ENCODE data around the gene MACROH2A1.

MACROH2A1 gene

DNA sequence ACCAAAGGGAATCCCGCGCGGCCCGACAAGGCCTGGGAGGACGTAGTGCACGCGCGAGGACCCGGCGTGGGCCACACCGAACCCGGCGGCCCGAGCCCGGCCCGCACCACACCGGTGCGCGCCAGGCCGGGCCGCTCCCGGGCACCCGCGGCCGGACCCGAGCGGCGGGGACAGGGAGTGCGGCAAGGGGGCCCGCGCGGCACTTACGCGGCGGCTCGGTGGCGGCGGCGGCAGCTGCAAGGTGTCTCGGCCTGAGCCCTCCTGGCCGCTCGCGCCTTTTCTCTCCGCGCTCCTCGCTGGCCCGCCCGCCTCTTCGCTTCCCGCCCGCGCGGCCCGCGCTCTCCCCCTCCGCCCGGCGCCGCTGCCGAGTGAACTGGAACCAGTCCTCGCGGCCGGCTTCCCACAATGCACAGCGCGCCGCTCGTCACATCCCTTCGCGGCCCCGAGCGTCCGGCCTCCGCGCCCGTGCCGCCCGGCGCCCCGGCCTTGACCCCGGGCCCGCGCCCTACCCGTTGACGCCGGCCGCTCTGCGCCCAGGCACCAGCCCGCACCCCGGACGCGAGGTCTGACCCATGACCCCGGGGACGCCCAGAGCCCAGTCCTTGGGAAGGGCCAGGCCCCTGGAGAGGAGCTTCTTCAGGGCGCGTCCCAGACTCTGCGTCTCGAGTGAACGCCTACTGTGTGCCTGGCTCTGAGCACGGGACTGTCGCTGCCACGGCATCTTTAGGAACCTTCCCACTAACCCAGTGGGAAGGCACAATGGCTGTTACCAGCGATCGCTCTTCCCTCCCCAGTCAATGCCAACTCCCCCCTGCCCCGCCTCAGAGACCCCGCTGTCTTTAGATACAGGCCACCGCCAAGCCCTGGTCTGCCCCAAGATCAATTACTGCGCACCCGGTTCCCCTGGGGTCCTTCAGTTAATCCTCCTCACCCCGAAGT is at the start of gene MACROH2A1:
Gene MACROH2A1 (minus strand): TSS at position 377 of the 939 bp plus-strand sequence. CDS start 10,138 bp downstream, outside the sequence.
- in situ Hi-C loops (cut with MboI; ENCODE audit: low sequenced_read_pairs) = no loop called here

DNA sequence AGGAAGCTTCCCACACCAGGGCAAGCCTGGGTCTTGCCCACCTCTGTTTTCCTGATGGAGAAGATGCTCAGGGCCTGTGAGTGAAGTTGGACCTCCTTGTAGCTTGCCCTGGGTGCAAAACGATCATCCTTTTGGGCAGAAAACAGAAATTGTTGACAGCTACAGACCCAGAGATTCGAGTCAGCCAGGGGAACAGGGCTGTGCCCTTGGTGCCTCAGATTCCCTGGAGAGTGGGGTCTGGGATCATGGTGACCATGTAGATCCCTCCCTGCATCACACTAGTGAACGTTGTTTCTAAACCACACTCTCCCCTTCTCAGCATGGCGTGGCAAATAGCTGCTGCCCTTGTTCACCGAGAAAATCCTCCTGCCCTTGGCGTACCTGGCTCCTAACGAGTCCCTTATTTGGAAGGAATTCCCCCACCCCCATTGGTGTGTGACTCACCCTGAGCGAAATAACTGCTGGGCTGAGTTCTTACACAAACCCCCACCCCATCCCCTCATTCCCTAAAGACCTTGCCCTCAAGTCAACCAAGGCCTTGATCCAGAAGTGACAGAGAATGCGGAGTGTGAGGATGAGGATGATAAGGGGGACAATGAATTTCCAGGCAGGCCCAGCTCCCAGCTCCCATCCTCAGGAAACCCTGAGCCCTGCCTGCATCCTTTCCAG is 49.2 kb upstream of the MACROH2A1 start:
- in situ Hi-C loops (cut with MboI; ENCODE audit: low sequenced_read_pairs) = no loop called here

DNA sequence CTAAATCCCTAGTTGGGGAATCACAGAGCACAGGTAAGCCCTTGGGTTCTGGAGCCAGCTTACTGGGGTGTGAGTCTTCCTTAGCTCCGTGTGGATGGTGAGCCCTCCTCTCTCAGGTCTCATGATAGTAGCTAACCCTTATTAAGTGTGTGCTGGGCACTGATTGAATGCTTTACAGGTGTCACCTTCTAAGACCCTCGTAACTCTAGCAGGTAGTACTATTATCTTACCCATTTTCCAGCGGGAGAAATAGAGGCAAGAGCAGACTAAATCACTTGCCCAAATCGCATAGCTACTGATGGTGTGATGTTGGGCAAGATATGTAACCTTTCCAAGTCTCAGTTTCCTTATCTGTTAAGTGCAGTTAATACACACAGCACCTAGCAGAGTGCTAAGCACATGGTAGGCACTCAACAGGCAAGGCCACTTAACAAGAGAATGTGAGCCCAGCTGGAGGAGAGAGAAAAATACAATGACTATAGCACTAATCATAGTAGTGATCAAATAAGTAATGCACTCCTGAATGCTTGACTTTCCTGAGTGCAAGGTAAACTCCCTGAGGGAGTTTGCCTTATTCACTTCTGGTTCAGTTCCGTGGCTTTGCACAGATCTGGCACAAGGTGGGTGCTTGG is 48.4 kb upstream of the MACROH2A1 start, which contains the start of gene DCANP1:
Gene DCANP1 (minus strand): TSS at position 51 of the 632 bp plus-strand sequence. CDS start 240 bp downstream, outside the sequence.
- in situ Hi-C loops (cut with MboI; ENCODE audit: low sequenced_read_pairs) = no loop called here

DNA sequence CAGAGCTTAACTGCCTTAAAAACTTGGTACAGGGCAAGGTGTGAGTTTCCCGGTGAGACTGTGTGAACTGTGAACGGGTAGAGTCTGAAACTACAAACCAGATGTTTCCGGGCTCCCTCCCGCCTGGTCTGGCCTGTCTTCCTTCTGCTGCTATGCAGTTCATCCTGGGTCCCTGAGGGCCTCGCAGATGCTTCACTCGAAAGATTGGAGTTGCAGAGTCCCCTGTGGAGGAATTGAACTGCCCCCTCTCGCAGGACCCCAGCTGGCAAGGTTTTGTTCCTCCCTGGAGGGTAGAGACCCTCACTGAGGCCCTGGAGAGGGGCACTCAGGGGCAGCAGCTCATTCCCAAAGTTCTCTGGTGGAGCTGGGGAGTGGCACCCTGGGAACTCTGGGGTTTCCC is 47.6 kb upstream of the MACROH2A1 start:
- in situ Hi-C loops (cut with MboI; ENCODE audit: low sequenced_read_pairs) = no loop called here

DNA sequence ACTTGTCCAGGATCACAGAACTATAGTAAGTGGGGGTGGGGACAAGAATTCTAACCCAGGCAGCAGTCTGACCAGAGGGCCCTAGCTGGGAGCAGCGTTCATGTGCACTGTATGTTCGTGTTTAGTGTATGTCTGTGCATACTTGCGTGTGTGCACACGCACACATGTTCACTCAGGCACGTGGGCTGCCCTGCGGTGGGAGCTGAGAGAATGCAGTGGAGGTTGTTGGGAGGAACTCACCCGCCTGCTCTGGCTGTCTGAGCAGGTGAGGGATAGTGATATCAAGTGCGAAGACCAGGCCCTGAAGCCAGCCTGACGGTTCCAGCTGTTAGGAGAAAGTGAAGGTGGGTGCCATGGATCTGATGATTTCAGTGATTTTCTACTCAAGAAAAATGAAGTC is 47.2 kb upstream of the MACROH2A1 start:
- in situ Hi-C loops (cut with MboI; ENCODE audit: low sequenced_read_pairs) = no loop called here

DNA sequence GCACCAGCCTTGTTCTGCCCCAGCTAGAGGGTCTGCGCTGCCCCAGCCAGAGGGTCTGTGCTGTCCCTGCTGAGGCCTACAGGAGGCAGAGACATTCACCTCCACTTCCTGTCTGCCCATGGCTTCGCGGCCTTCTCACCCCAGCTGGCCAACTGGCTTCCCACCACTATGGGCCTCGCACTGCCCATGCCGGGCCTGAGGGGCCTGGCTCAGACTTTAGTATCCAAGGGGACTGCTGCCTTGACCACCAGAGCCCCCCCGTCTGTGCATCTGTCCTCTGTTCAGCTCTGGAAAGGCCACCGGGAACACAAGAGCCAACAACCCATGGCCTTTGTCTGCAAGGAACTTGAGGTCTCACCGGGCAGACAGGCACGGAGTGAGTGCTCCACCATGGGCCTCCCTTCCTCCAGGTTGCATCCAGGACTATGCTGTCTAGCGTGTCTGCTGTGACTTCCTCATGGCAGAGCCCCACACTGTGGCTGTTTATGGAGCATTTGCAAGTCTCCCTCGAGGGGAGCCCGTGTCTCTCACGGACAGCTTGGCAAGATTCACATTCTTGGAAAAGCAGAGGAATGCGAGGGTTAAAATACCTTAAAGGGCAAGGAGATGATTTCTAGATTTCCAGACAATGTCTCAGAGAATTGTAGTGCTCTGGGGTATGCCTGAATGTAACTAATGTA is 46.4 kb upstream of the MACROH2A1 start:
- in situ Hi-C loops (cut with MboI; ENCODE audit: low sequenced_read_pairs) = no loop called here

DNA sequence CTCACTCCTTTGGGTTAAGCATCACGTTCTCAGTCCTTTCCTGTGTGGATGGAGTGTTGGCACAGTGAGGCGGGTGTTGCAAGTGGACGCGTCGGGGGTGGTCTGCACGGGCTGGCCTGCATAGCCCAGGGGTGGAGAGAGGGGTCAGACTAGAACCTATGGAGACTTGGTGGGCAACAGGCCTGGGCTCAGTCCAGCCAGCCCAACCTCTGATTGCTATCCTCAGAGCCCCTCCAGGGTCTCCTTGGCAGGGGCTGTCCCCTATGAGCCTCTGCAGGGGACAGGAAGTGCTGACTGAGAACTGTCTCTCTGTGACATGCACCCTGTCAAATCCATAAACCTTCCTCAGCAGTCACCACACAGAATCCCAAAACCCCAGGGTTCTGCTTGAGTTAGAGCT is 45.9 kb upstream of the MACROH2A1 start:
- in situ Hi-C loops (cut with MboI; ENCODE audit: low sequenced_read_pairs) = no loop called here

DNA sequence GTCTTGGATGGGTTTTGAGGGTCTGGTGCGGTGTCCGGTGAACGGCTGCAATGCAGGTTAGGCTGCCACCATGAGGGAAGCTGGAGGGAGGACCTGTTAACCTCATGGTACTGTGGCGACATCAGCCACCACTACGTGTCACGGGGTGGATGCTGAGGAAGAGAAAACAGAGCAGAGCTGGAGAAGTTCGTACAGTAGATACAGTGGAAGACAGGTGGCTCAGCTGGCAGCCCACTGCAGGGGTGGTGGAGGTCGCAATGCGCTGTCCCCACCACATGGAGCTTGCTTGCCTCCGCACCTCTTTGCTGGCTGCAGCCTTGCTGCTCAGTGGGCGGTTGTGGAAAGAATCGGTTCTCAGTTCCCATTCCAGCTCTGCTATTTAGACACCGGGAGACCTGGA is 45.3 kb upstream of the MACROH2A1 start:
- in situ Hi-C loops (cut with MboI; ENCODE audit: low sequenced_read_pairs) = no loop called here

DNA sequence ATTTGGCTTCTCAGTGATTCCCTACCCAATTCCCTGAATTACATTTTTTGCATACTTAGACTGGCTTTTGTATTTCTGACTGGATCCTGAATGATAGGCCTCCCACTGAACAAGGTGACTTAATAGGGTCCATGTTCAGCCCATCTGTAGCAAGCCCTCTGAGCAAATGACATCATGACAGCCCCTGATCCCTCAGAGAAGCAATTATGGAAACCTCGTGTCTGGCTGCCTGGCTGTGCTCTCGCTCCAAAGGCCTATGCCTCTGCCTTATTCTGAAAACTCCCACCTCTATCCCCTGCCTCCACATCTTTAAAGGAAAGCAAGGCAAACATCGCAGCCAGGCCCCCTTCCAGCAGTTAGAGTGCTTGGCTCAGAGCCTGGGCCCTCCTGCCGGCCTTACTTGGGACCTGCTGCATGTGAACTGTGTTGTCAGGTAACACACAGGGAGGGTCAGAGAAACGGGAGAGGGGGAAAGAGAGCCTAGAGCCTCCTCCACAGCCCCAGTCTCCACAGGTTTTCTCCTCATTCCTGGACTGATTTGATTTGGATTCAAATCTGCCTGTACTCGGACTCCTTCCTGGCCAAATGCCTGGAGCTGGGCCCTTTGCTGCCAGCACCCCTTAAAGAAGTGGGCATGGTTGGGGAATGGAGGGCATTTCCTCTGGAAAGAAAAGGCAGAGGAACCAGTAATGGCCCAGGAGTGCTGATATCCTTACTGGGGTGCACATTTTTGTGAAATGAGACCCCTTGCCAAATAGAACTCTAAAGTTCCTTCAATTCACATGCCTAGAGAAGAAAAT is 44.3 kb upstream of the MACROH2A1 start:
- in situ Hi-C loops (cut with MboI; ENCODE audit: low sequenced_read_pairs) = no loop called here

DNA sequence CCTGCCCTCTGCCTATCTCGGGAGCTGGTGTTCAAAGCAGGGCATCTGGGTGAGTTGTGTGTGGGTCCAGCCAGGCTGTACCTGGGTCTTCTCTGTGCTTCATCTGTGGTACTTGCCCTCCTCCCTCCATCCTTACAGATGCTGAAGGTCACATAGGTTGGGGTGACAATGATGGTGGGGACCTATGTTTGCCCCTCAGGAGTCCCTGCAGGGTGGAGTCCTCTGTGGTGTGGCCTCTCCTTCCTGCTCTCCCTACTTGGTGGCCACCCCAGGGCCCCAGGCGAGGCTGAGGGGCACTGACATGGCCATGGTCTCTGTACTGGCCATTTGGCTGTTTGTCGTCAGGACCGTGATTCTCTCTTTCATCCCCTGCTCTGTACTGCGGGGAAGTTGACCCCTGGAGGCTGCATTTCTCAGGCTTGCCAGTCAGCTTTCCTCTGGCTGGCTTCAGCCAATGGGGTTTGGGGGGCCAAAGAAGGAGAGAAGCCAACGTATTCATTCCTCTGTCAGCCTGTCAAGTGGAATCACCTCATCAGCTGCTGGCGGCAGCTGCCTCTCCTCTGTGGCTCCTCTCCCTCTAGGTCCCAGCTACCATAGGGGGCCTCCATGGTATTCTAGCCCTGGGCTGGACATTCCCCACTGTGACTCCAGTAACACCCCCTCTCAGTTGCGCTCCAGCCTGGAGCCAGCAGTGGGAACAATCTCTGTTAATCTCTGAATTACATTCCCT is 43.6 kb upstream of the MACROH2A1 start:
- in situ Hi-C loops (cut with MboI; ENCODE audit: low sequenced_read_pairs) = no loop called here

DNA sequence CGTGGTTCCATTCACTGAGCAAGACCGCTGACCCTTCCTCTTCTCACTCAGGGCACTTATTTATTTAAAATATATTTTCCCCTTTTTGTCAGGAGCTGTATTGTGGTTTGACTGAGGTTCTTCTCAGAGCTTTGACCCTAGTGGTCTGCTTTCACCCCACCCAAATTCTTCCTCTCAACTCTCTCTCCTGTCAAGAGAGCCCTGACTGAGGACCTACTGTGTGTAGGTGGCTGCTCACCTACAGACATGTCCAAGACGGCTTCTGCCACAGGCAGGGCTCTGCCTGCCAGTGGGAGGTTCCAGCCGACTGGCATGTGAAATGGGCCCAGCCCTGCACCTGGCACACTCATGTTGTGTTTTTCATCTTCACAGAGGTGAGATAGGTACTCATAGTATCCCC is 42.9 kb upstream of the MACROH2A1 start:
- in situ Hi-C loops (cut with MboI; ENCODE audit: low sequenced_read_pairs) = no loop called here

DNA sequence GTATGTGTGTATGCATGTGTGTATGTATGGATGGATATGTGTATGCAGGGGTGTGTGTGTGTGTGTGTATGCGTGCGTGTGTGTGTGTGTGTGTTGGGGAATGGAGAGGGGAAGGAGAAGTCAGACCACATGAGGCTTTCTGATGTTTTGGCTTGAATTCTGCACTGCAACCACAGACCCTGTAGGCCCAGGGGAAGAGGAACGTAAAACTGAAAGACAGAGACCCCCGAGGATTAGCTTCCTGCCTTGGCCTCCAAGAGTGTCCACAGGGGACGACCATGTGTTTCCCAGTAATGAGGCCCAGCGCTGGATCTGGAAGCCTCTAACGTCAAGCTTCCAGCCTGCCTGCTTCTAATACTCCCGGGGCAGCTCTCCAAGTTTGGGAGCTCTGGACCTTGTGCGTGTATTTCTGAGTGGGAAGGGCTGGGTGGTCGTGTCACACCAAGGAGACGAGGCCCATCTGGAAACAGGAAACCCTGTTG is 42.4 kb upstream of the MACROH2A1 start:
- in situ Hi-C loops (cut with MboI; ENCODE audit: low sequenced_read_pairs) = no loop called here

DNA sequence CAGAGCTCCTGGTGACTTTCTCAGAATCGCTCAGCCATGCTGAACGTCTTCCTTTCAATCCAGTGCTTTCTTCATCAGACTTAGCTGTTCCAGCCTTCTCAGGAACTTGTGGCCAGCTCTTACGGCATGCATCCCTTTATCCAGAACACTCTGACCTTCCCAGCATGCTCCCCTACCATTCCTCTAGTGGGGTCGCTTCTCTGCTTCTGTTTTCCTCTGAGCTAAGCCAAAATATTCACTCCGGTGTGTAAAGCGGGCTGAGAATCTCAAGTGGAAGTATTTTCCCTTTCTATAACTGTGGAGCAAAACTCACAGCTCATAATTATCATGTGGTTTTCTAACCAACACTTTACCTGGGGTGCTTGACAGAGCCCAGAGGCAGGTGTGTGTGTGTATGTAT is 41.9 kb upstream of the MACROH2A1 start:
- in situ Hi-C loops (cut with MboI; ENCODE audit: low sequenced_read_pairs) = no loop called here

DNA sequence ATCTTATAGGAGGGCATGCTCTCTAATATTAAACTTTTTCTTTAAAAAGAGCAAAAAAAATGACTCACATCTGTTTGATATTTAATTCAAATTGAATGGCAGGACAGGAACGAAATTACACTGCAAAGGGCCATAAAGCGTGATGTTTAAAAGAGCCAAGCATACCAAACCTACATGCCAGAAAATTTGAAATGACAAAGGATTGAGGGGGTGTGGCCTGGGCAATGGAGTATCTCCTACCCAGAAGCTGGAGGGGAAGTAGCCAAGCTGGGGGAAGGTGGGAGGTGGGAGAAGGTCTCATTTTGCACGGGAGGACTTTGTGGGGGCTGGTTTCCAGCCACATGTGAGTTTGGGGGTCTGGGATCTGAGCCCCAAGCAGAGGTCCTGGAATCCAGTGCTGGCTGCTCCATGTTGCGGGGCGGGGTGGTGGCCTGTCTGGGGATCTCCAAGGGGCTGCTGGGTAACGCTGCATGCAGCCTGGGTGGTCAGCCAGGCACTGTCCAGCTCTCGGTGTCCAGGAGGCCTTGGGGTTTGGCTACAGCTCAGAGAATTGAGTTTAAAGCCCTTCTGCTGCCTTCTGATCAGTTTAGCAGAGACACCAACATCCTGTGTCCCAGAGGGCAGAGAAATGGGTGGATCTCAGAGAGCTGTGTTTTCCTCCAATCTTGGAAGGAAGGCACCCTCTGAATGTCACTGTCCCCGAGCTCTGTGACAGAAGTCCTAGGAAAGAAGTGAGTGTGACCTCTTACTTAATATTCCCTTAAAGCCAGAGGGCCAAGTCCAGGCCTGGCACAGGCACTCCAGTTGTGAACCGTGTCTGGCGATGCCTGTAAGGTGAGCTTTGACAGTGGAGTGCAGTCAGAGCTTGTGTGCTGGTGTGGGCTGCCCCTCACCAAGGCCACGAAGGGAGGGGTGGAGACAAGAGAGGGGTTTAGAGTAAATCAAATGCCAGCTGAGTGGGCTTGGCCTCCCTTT is 40.5 kb upstream of the MACROH2A1 start:
- in situ Hi-C loops (cut with MboI; ENCODE audit: low sequenced_read_pairs) = no loop called here

DNA sequence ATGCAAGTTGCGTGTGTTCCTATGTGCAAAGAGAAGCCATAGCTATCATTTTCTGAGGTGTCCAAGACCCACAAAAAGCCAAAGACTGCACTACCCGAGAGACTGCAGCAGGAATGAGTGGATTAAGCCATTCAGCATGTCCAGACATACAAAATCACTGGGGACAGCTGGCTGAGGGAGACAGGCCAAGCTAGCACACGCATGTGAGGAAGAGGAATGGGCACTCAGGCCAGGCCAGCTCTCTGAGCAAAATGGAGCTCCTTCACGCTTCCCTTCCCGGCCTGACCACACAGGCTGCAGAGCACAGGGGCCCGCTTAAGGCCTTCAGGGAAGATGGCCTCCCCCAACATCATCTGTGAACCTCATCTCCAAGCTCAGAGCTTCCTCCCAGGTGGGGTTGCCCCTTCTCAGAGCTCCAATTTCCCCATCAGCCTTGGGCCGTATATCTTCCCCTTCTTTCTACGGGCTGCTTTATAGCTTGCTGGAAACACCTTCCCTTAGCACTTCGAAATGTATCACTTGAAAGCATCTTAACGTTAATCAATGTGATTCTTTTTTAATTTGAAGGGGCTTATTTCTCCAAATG is 39.7 kb upstream of the MACROH2A1 start:
- in situ Hi-C loops (cut with MboI; ENCODE audit: low sequenced_read_pairs) = no loop called here

DNA sequence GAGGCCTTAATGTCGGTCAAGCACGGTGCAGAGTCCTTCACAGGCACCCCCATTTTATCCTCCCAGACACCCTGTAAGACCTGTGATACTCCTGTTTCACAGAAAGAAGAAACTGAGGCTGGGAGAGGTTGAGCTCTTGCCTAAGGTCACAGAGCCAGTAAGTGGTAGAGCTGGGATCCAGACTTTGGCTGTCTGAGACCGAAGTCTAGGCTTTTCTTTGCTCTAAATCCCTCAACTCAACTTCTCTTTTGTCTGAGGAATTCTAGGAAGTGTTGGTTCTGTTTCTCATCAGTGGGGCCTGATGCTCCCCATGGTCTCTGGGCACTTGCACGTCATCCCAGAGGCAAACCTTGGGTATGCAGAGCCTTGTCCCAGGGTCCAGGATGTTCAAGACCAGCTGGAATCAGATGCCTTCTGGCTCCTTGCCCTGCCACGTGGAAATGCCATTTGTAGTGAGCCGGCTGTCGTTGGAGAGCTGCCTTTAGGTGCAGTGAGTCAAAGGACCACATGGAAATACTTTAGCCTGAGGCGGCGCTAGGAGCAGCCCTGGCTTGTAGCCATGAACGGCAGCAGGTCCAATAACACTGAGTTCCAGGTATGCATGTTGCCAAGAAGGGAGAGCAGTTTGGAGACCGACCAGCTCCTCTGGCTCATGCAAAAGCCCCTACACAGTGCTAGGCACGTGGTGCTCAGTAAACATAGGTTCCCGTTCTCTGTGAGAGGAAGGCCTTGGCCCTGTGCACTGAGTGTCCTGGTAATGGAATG is 38.9 kb upstream of the MACROH2A1 start:
- in situ Hi-C loops (cut with MboI; ENCODE audit: low sequenced_read_pairs) = no loop called here

DNA sequence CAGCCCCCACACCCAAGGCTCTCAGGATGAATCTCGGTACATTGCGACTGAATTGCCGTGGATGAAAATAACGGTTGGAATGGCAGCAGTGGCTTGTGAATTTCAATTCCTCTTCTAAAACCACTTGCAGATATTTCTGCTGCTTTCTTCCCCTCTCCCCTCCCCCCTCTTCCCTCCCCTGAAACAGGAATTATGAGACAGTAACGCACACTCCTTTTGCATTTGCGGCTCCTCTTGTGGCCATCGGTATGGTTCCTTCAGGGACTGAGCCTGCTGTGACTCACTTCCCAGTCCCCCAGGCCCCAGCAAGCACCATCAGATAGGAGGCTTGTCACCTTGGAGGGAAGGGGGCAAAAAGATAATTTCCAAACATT is 38.4 kb upstream of the MACROH2A1 start:
- in situ Hi-C loops (cut with MboI; ENCODE audit: low sequenced_read_pairs) = no loop called here
